Measurements from ENCODE around the gene ADIPOR2. TPM values are rescaled to one million over a fixed set of nuclear protein-coding genes. Genes with fewer than 3 reads are reported as not detected.

The ADIPOR2 gene
- total and polyA plus RNA-seq, 2 donors (not counting 1 experiment from before 2014, with no cell fraction given): 9.2 to 35.9 TPM

DNA sequence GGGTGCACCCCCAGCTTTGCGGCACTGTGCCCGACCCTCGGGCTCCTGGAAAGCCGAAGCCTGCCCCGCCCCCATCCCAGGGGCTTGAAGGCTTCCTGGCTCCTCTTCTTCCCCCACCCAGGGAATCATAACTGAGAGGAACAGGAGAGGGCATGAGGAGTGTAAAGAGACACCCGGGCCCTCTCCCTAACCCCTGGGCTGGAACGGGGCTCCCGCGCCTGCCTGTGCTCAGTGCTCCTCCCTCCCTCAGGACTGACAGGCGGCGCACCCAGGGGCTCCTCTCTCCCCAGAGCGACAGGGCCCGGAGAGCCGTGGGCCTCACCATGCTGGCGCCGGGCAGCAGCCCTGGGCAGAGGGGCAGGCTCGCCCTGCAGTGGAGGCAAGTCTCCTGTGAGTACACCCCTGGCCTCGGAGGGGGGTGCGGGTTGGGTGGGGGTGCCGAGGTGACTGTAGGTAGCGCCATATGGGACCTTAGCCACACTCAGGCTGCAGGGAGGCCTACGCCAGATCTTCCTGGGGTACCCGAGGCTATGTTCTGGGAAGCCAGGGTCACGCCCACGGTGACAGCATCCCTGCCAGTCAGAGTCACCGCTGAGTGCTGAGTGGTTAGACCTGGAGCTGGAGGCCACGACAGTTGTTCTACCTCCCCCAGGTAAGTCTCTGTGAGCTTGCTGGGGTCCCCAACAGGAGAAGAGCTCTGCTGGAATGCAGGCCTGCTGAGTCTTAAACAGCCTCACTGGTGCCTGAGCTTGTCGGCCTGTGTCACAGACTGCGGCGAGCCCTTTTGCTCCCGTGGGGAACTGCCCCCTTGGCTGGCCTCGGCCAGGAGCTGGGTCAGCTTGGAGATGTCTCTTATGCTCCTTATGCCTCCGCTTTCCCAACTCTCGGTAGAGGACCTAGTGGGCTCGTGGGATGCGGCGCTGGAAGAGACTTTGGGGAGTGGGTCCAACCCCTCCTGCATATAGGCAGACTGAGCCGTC lies 137.2 kb downstream of the ADIPOR2 start:
- H3K79me2 ChIP-seq (ENCODE audit: control insufficient read depth, insufficient read depth, low read length): no peaks in the 10 kb centered on the region
- H3K4me1 ChIP-seq (ENCODE audit: control insufficient read depth in 2 of 2, insufficient read depth in 2 of 2, low read length in 2 of 2): no peaks in the 10 kb centered on the region
- peaks cover 0 to 18% (median 3%) of the 10 kb centered on the region in 4 experiments for H3K27me3 ChIP-seq (replicated peaks in 1 of 4; ENCODE audit: control extremely low read depth in 1 of 4, control insufficient read depth in 3 of 4, insufficient read depth in 4 of 4, low read length in 3 of 4)
- ATAC-seq (ENCODE audit: low read depth) (no peak), DNase-seq (no peak)
- TF ChIP-seq, protein P1, sequence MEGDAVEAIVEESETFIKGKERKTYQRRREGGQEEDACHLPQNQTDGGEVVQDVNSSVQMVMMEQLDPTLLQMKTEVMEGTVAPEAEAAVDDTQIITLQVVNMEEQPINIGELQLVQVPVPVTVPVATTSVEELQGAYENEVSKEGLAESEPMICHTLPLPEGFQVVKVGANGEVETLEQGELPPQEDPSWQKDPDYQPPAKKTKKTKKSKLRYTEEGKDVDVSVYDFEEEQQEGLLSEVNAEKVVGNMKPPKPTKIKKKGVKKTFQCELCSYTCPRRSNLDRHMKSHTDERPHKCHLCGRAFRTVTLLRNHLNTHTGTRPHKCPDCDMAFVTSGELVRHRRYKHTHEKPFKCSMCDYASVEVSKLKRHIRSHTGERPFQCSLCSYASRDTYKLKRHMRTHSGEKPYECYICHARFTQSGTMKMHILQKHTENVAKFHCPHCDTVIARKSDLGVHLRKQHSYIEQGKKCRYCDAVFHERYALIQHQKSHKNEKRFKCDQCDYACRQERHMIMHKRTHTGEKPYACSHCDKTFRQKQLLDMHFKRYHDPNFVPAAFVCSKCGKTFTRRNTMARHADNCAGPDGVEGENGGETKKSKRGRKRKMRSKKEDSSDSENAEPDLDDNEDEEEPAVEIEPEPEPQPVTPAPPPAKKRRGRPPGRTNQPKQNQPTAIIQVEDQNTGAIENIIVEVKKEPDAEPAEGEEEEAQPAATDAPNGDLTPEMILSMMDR (IDR thresholded peaks at IDR 0.05): no peak
- TF ChIP-seq EZH2 (IDR thresholded peaks at IDR 0.05; ENCODE audit: borderline replicate concordance, insufficient read depth, low read depth, low read length, poor library complexity, severe bottlenecking): no peak
- CTCF ChIA-PET: interaction anchor here (1.1 kb wide), 1 partner anchor 112 kb away, joined by 3 read pairs; no protein-coding TSS in a partner anchor
- H3K9me3 ChIP-seq (ENCODE audit: control extremely low read depth in 1 of 3, control insufficient read depth in 2 of 3, insufficient read depth in 1 of 3, low read length in 2 of 3): peaks cover 0 to 8% (median 0%) of the 10 kb centered on the region in 3 donors
- H3K4me2 ChIP-seq (replicated peaks; ENCODE audit: low read depth, low read length, poor library complexity, severe bottlenecking): no peak overlapping the region
- intact Hi-C loops (cut with micrococcal nuclease): no loop called here
- Mint-ChIP-seq H3K27ac (no peak overlapping the region), H3K27me3 (peaks cover 38% of the 10 kb centered on the region), H3K9me3 (ENCODE audit: insufficient read depth) (no peaks in the 10 kb centered on the region), H3K4me1 (peaks cover 3% of the 10 kb centered on the region), H3K4me3 (no peak overlapping the region)
- H3K36me3 ChIP-seq (replicated peaks in 1 of 2; ENCODE audit: control extremely low read depth in 1 of 2, control insufficient read depth in 1 of 2, extremely low read depth in 1 of 2, insufficient read depth in 2 of 2, low read length in 1 of 2): no peaks in the 10 kb centered on the region
- no peak overlapping the region for H3K4me3 ChIP-seq (ENCODE audit: control extremely low read depth in 1 of 5, extremely low read depth in 1 of 5, insufficient read depth in 1 of 5, low read depth in 2 of 5, low read length in 4 of 5)
- H3K27ac ChIP-seq (ENCODE audit: low read length in 2 of 2): no peak overlapping the region
- H2AFZ ChIP-seq (ENCODE audit: insufficient read depth, low read depth, low read length, poor library complexity, severe bottlenecking): no peak overlapping the region
- 90% methylated on average over 28 of the region's 38 CpGs for WGBS (ENCODE audit: insufficient coverage)
- H3K9ac ChIP-seq (ENCODE audit: low read length): no peak overlapping the region
- no peaks in the 10 kb centered on the region for H4K20me1 ChIP-seq (ENCODE audit: control insufficient read depth, insufficient read depth, low read length, poor library complexity, severe bottlenecking)
- POLR2A ChIA-PET: no interaction called here

DNA sequence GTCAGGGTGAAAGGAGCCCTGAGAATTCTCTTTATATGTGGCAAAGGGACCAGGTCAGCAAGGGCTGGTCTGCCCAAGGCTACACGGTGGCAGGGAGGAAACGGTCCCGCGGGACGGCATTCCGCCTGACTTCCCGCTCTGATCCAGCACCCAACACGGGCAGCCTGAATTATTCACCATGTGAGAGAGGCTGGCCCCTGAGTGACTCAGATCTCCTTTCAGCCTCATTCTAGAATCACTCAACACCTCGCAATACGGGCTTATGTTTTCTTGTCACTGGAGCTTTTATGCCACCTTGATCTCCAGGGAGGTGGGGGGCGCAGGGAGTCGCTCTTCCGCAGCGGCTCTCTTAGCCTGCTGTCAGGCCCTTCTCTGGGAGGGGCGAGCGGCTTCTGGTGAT lies 138.0 kb downstream of the ADIPOR2 start:
- Histone ChIP-seq H3K9me3 (ENCODE audit: control extremely low read depth in 1 of 3, control insufficient read depth in 2 of 3, insufficient read depth in 1 of 3, low read length in 2 of 3) (peaks cover 0 to 8% (median 0%) of the 10 kb centered on the region in 3 donors), H2AFZ (ENCODE audit: insufficient read depth, low read depth, low read length, poor library complexity, severe bottlenecking) (no peak overlapping the region), H3K79me2 (ENCODE audit: control insufficient read depth, insufficient read depth, low read length) (no peaks in the 10 kb centered on the region), H3K4me3 (ENCODE audit: control extremely low read depth in 1 of 5, extremely low read depth in 1 of 5, insufficient read depth in 1 of 5, low read depth in 2 of 5, low read length in 4 of 5) (no peak overlapping the region), H3K9ac (ENCODE audit: low read length) (no peak overlapping the region), H3K4me1 (ENCODE audit: control insufficient read depth in 2 of 2, insufficient read depth in 2 of 2, low read length in 2 of 2) (no peaks in the 10 kb centered on the region), H4K20me1 (ENCODE audit: control insufficient read depth, insufficient read depth, low read length, poor library complexity, severe bottlenecking) (no peaks in the 10 kb centered on the region), H3K27me3 (replicated peaks in 1 of 4; ENCODE audit: control extremely low read depth in 1 of 4, control insufficient read depth in 3 of 4, insufficient read depth in 4 of 4, low read length in 3 of 4) (peaks cover 0 to 18% (median 3%) of the 10 kb centered on the region in 4 experiments), H3K36me3 (replicated peaks in 1 of 2; ENCODE audit: control extremely low read depth in 1 of 2, control insufficient read depth in 1 of 2, extremely low read depth in 1 of 2, insufficient read depth in 2 of 2, low read length in 1 of 2) (no peaks in the 10 kb centered on the region), H3K4me2 (replicated peaks; ENCODE audit: low read depth, low read length, poor library complexity, severe bottlenecking) (no peak overlapping the region), H3K27ac (ENCODE audit: low read length in 2 of 2) (no peak overlapping the region)
- H3K27me3 Mint-ChIP-seq: peaks cover 40% of the 10 kb centered on the region
- ATAC-seq (ENCODE audit: low read depth) (no peak), DNase-seq (no peak)
- TF ChIP-seq, protein P1 (IDR thresholded peaks at IDR 0.05): no peak
- TF ChIP-seq EZH2 (IDR thresholded peaks at IDR 0.05; ENCODE audit: borderline replicate concordance, insufficient read depth, low read depth, low read length, poor library complexity, severe bottlenecking): no peak
- H3K4me3 Mint-ChIP-seq: no peak overlapping the region
- POLR2A ChIA-PET: no interaction called here
- no peak overlapping the region for H3K27ac Mint-ChIP-seq
- intact Hi-C loops (cut with micrococcal nuclease): no loop called here
- 93% methylated on average over 16 of the region's 16 CpGs for WGBS (ENCODE audit: insufficient coverage)
- H3K4me1 Mint-ChIP-seq: peaks cover 3% of the 10 kb centered on the region
- CTCF ChIA-PET: interaction anchor here (1.1 kb wide), 1 partner anchor 111 kb away, joined by 3 read pairs; no protein-coding TSS in a partner anchor
- H3K9me3 Mint-ChIP-seq (ENCODE audit: insufficient read depth): no peaks in the 10 kb centered on the region

Data from B cell (primary cell).